HEK293 (cell line): ENCODE results near the gene MMS19.

ENCODE experiments used
- CTCF ChIA-PET: fragments of 350-600 bp; formaldehyde crosslinking; extraction: SDS; loops from one replicate; lab custom pipeline; 2021; ENCODE audit warnings: antibody characterized with exemption; lab: Yijun Ruan, JAX
- POLR2A ChIA-PET: fragments of 300-600 bp; formaldehyde crosslinking; extraction: SDS; loops from one replicate; lab custom pipeline; 2020; ENCODE audit warnings: antibody characterized with exemption, inconsistent platforms; lab: Yijun Ruan, JAX
- H3K27ac ChIP-seq: fragments of 200-500 bp; sonication (Bioruptor generic); 2 replicates; pipeline ENCODE4 v1.5.1; 2014; ENCODE audit warnings: low read depth, low read length, control low read depth, inconsistent platforms; ENCODE audit errors: extremely low read depth
- H3K36me3 ChIP-seq, 2 experiments: fragments of 200-500 bp in 1 of 2; sonication (Bioruptor generic) in 1 of 2; 1 replicate in 1 of 2; 2 replicates in 1 of 2; pipeline ENCODE4 v1.5.1; 2014 to 2017; ENCODE audit warnings: inconsistent platforms in 2 of 2, low read length in 2 of 2; ENCODE audit not compliant: control insufficient read depth in 2 of 2, insufficient read depth in 1 of 2
- H3K4me1 ChIP-seq: fragments of 200-500 bp; sonication (Bioruptor generic); 2 replicates; pipeline ENCODE4 v1.5.1; 2014; ENCODE audit warnings: mild to moderate bottlenecking, low read length, inconsistent platforms; ENCODE audit not compliant: control insufficient read depth, insufficient read depth
- H3K4me3 ChIP-seq: 2 replicates; pipeline ENCODE4 v1.5.1; 2011; ENCODE audit warnings: low read depth, mild to moderate bottlenecking, control low read depth, low read length, moderate library complexity
- H3K9me3 ChIP-seq: fragments of 200-500 bp; sonication (Bioruptor generic); 2 replicates; pipeline ENCODE4 v1.5.1; 2014; ENCODE audit warnings: low read depth, low read length, inconsistent platforms; ENCODE audit not compliant: control insufficient read depth, insufficient read depth
- BCL11A ChIP-seq: fragments of 450-650 bp; formaldehyde crosslinking; IDR thresholded peaks from 2 replicates; pipeline ENCODE4 v1.5.1; 2016; ENCODE audit warnings: low read depth, missing biosample characterization, missing genetic modification characterization
- GLIS2 ChIP-seq: fragments of 450-650 bp; formaldehyde crosslinking; IDR thresholded peaks from 2 replicates; pipeline ENCODE4 v1.5.1; 2016; ENCODE audit warnings: missing biosample characterization, missing genetic modification characterization
- HOXA7 ChIP-seq: sonication (generic); formaldehyde crosslinking; IDR thresholded peaks from 2 replicates; pipeline ENCODE4 v1.8.1; 2022; ENCODE audit warnings: missing genetic modification reagents, borderline replicate concordance
- KLF1 ChIP-seq: fragments of 450-650 bp; formaldehyde crosslinking; IDR thresholded peaks from 2 replicates; pipeline ENCODE4 v1.5.1; 2016; ENCODE audit warnings: missing biosample characterization, missing genetic modification characterization
- KLF17 ChIP-seq: fragments of 450-650 bp; formaldehyde crosslinking; IDR thresholded peaks from 2 replicates; pipeline ENCODE4 v1.5.1; 2016; ENCODE audit warnings: missing biosample characterization, missing genetic modification characterization
- KLF8 ChIP-seq: fragments of 450-650 bp; formaldehyde crosslinking; IDR thresholded peaks from 2 replicates; pipeline ENCODE4 v1.5.1; 2016; ENCODE audit warnings: missing biosample characterization, missing genetic modification characterization
- KLF9 ChIP-seq: fragments of 450-650 bp; formaldehyde crosslinking; IDR thresholded peaks from 2 replicates; pipeline ENCODE4 v1.5.1; 2016; ENCODE audit warnings: missing biosample characterization, missing genetic modification characterization, low read depth
- MEIS1 ChIP-seq: sonication (generic); formaldehyde crosslinking; IDR thresholded peaks from 2 replicates; pipeline ENCODE4 v1.8.1; 2022; ENCODE audit warnings: missing genetic modification reagents, mild to moderate bottlenecking, borderline replicate concordance
- PBX3 ChIP-seq: sonication (generic); formaldehyde crosslinking; IDR thresholded peaks from 2 replicates; pipeline ENCODE4 v1.8.1; 2022; ENCODE audit warnings: mild to moderate bottlenecking, moderate library complexity, missing genetic modification reagents
- SP2 ChIP-seq: fragments of 450-650 bp; formaldehyde crosslinking; IDR thresholded peaks from 2 replicates; pipeline ENCODE4 v1.5.1; 2016; ENCODE audit warnings: missing biosample characterization, missing genetic modification characterization
- ZBTB10 ChIP-seq: fragments of 450-650 bp; formaldehyde crosslinking; IDR thresholded peaks from 2 replicates; pipeline ENCODE4 v1.5.1; 2016; ENCODE audit warnings: missing biosample characterization, missing genetic modification characterization
- ZBTB11 ChIP-seq: fragments of 450-650 bp; formaldehyde crosslinking; conservative IDR thresholded peaks from 2 replicates; pipeline ENCODE4 v1.5.1; 2016; ENCODE audit warnings: low read depth, missing biosample characterization, missing genetic modification characterization
- ZBTB44 ChIP-seq: fragments of 450-650 bp; IDR thresholded peaks from 2 replicates; pipeline ENCODE4 v1.5.1; 2018; ENCODE audit warnings: missing biosample characterization, mild to moderate bottlenecking, missing genetic modification characterization
- ZNF112 ChIP-seq: fragments of 450-650 bp; formaldehyde crosslinking; IDR thresholded peaks from 2 replicates; pipeline ENCODE4 v1.5.0; 2017; ENCODE audit warnings: missing biosample characterization, missing genetic modification characterization
- ZNF121 ChIP-seq: fragments of 450-650 bp; formaldehyde crosslinking; IDR thresholded peaks from 2 replicates; pipeline ENCODE4 v1.5.1; 2016; ENCODE audit warnings: missing biosample characterization, missing genetic modification characterization
- ZNF175 ChIP-seq: fragments of 450-650 bp; formaldehyde crosslinking; IDR thresholded peaks from 2 replicates; pipeline ENCODE4 v1.5.1; 2016; ENCODE audit warnings: missing biosample characterization, missing genetic modification characterization
- ZNF19 ChIP-seq: fragments of 450-650 bp; formaldehyde crosslinking; IDR thresholded peaks from 2 replicates; pipeline ENCODE4; 2016; ENCODE audit warnings: missing biosample characterization, missing genetic modification characterization, low read depth
- ZNF2 ChIP-seq: fragments of 450-650 bp; formaldehyde crosslinking; IDR thresholded peaks from 2 replicates; pipeline ENCODE4 v1.5.1; 2016; ENCODE audit warnings: missing biosample characterization, missing genetic modification characterization
- ZNF214 ChIP-seq: fragments of 450-650 bp; formaldehyde crosslinking; IDR thresholded peaks from 2 replicates; pipeline ENCODE4 v1.5.1; 2017; ENCODE audit warnings: missing biosample characterization, mild to moderate bottlenecking, missing genetic modification characterization, borderline replicate concordance
- ZNF221 ChIP-seq: fragments of 450-650 bp; formaldehyde crosslinking; IDR thresholded peaks from 2 replicates; pipeline ENCODE4 v1.5.1; 2017; ENCODE audit warnings: missing biosample characterization, missing genetic modification characterization, borderline replicate concordance
- ZNF24 ChIP-seq: fragments of 450-650 bp; formaldehyde crosslinking; IDR thresholded peaks from 2 replicates; pipeline ENCODE4 v1.5.1; 2016; ENCODE audit warnings: missing biosample characterization, missing genetic modification characterization
- ZNF248 ChIP-seq: fragments of 450-650 bp; formaldehyde crosslinking; IDR thresholded peaks from 2 replicates; pipeline ENCODE4 v1.5.1; 2017; ENCODE audit warnings: missing biosample characterization, missing genetic modification characterization
- ZNF510 ChIP-seq: fragments of 450-650 bp; formaldehyde crosslinking; IDR thresholded peaks from 2 replicates; pipeline ENCODE4 v1.5.1; 2018; ENCODE audit warnings: mild to moderate bottlenecking, missing genetic modification characterization, missing biosample characterization; ENCODE audit not compliant: insufficient replicate concordance
- ZNF629 ChIP-seq: fragments of 450-650 bp; formaldehyde crosslinking; IDR thresholded peaks from 2 replicates; pipeline ENCODE4 v1.5.1; 2017; ENCODE audit warnings: missing biosample characterization, missing genetic modification characterization
- ZNF654 ChIP-seq: fragments of 450-650 bp; formaldehyde crosslinking; IDR thresholded peaks from 2 replicates; pipeline ENCODE4 v1.5.1; 2016; ENCODE audit warnings: low read depth, missing biosample characterization, missing genetic modification characterization
- ZNF776 ChIP-seq: fragments of 450-650 bp; formaldehyde crosslinking; IDR thresholded peaks from 2 replicates; pipeline ENCODE4 v1.5.0; 2017; ENCODE audit warnings: missing biosample characterization, missing genetic modification characterization, borderline replicate concordance
- ZNF791 ChIP-seq: fragments of 450-650 bp; formaldehyde crosslinking; IDR thresholded peaks from 2 replicates; pipeline ENCODE4 v1.5.1; 2016; ENCODE audit warnings: missing biosample characterization, missing genetic modification characterization

The MMS19 gene

GRCh38 chr10:97425964-97426775 lies 72.1 kb downstream of the MMS19 start, which contains the start of gene PGAM1:
PGAM1 (plus strand) TSS chr10:97426191; CDS start chr10:97426308, 117 bp downstream.
- Histone ChIP-seq H3K4me1 (no peaks in the 10 kb centered on the region; the same call in 1 of the 2 replicates), H3K27ac (peak within 1 kb of the TSS; percentile 96), H3K36me3 (peaks cover 30 to 47% of the 10 kb centered on the region in 2 experiments), H3K9me3 (no peaks in the 10 kb centered on the region), H3K4me3 (peak within 1 kb of the TSS; percentile 87)
- POLR2A ChIA-PET, result interaction anchor here (0.8 kb wide), 1 partner anchor 260 kb away, joined by 3 read pairs; the partner anchor contains the start of gene AVPI1
- CTCF ChIA-PET, result interaction anchor here (0.7 kb wide), 1 partner anchor 15 kb away, joined by 3 read pairs; no protein-coding TSS in a partner anchor
- TF ChIP-seq SP2 (peak; percentile 73), ZNF510 (tag by site-specific recombination) (no peak), ZNF791 (tag by site-specific recombination) (peak; percentile 16; the same call in 1 of the 2 replicates), ZBTB11 (tag by site-specific recombination) (peak; percentile 62; the same call in 1 of the 2 replicates), KLF17 (peak; percentile 53; the same call in 1 of the 2 replicates), ZNF248 (no peak), ZNF121 (no peak), ZBTB10 (tag by site-specific recombination) (no peak), ZNF629 (tag by site-specific recombination) (0 out of 2 replicates have a peak, but pooled peaks have one; percentile 27), ZNF654 (no peak), ZBTB44 (no peak), ZNF112 (no peak), ZNF175 (tag by site-specific recombination) (no peak), MEIS1 (CRISPR knock-in tag) (no peak), ZNF214 (tag by site-specific recombination) (no peak), ZNF24 (tag by site-specific recombination) (no peak), ZNF2 (tag by site-specific recombination) (peak; percentile 43; the same call in 1 of the 2 replicates), PBX3 (CRISPR knock-in tag) (peak; percentile 36; the same call in 1 of the 2 replicates), KLF8 (tag by site-specific recombination) (peak; percentile 64; the same call in 1 of the 2 replicates), KLF9 (tag by site-specific recombination) (peak; percentile 21), BCL11A (no peak), HOXA7 (no peak), GLIS2 (no peak), ZNF776 (tag by site-specific recombination) (no peak), ZNF19 (tag by site-specific recombination) (no peak), ZNF221 (no peak), KLF1 (tag by site-specific recombination) (0 out of 2 replicates have a peak, but pooled peaks have one; percentile 32)
